ENCODE measurements around the gene CLEC10A. TPM values are rescaled to one million over a fixed set of nuclear protein-coding genes. Genes with fewer than 3 reads are reported as not detected.

The CLEC10A gene
- total RNA-seq, 6 experiments from 2014 or later = 0.77 to 2.6 (median 1.5) TPM

DNA sequence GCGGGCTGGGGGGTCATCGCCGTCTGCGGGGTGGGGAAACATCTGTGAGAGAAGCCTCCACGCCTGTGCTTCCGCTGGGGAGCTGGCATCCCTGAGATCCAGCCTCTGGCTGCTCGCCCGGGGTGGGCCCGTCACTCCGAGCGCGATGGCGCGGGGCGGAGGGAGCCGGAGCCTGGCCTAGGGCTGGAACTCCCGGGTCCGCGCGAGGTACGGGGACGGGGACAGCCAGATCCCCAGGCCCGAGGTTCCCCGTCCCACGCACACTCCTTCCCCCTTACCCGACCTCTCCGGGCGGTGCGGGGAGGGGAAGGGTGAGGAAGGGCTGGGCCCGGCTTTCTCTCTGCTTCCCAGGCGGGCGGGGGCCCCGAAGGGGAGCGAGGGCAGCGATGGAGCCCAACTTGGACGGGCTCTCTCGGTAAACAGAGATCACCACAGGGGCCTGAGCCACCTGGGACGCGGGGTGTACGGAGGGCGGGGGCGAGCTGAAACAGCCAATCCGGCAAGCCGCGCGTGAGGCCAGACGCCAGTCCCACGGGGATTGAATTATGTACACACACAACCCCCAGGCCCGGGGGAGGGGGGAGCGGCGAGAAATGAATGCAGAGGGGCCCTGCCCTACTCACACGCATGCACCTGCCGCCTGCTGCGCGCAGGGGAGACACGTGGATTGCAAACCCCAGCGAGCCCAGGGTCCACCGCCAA, 36.4 kb downstream of the CLEC10A start, which contains the start of gene SLC16A11:
TSS of gene SLC16A11 (minus strand) at position 596 of the 702 bp plus-strand sequence. CDS start at position 17, 579 bp downstream.
- intact Hi-C loops (cut with DNase I) = no loop called here
- peak within 1 kb of the TSS in 2 of 3 donors; percentile 50 to 62 for H3K27ac ChIP-seq
- peak within 1 kb of the TSS; percentile 41 to 57 (median 53) for H3K4me3 ChIP-seq
- no peaks in the 10 kb centered on the region for H3K27me3 ChIP-seq
- DNase-seq (peak; percentile 58 to 71 (median 69)), ATAC-seq (peak; percentile 8 to 32 (median 22))
- TF ChIP-seq POLR2A (IDR thresholded peaks at IDR 0.05) = peak; percentile 42
- TF ChIP-seq, protein P1, sequence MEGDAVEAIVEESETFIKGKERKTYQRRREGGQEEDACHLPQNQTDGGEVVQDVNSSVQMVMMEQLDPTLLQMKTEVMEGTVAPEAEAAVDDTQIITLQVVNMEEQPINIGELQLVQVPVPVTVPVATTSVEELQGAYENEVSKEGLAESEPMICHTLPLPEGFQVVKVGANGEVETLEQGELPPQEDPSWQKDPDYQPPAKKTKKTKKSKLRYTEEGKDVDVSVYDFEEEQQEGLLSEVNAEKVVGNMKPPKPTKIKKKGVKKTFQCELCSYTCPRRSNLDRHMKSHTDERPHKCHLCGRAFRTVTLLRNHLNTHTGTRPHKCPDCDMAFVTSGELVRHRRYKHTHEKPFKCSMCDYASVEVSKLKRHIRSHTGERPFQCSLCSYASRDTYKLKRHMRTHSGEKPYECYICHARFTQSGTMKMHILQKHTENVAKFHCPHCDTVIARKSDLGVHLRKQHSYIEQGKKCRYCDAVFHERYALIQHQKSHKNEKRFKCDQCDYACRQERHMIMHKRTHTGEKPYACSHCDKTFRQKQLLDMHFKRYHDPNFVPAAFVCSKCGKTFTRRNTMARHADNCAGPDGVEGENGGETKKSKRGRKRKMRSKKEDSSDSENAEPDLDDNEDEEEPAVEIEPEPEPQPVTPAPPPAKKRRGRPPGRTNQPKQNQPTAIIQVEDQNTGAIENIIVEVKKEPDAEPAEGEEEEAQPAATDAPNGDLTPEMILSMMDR (IDR thresholded peaks at IDR 0.05) = no peak
- no peaks in the 10 kb centered on the region for H3K9me3 ChIP-seq
- no peaks in the 10 kb centered on the region for H3K36me3 ChIP-seq
- 3% methylated on average over 11 of the region's 58 CpGs for WGBS (ENCODE audit: insufficient coverage, low coverage, low lambda C conversion rate, missing lambda C conversion rate)
- peaks cover 0 to 70% (median 32%) of the 10 kb centered on the region in 4 donors for H3K4me1 ChIP-seq

DNA sequence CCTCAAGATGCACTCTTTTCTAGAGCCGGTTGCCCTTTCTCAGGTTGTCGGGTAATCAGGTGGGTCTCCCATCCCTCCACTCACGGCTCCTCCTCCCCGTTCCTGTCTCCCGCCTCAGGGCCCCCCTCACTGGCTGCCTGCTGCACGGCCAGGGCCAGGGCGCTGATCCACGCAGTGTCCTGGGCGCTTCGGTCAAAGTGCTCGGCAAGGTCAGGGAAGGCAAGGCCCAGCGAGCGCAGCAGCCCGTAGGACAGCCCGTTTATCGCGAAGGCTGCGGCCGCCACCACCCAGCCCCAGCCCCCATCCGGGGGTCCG, 36.9 kb downstream of the CLEC10A start:
- H3K27ac ChIP-seq = peak overlapping the region in 2 of 3 donors; percentile 50 to 62
- no peaks in the 10 kb centered on the region for H3K27me3 ChIP-seq
- H3K36me3 ChIP-seq = no peaks in the 10 kb centered on the region
- no peaks in the 10 kb centered on the region for H3K9me3 ChIP-seq
- intact Hi-C loops (cut with DNase I) = no loop called here
- peak overlapping the region; percentile 41 to 57 (median 53) for H3K4me3 ChIP-seq
- WGBS (ENCODE audit: insufficient coverage, low coverage, low lambda C conversion rate, missing lambda C conversion rate) = no CpG with 5 or more reads among the region's 21 CpGs
- peaks cover 0 to 73% (median 35%) of the 10 kb centered on the region in 4 donors for H3K4me1 ChIP-seq
- ATAC-seq (peak; percentile 29 to 58 (median 55)), DNase-seq (peak in 2 of 3 donors; percentile 77 to 80)
- TF ChIP-seq, protein P1 (IDR thresholded peaks at IDR 0.05) = no peak
- TF ChIP-seq POLR2A (IDR thresholded peaks at IDR 0.05) = no peak

DNA sequence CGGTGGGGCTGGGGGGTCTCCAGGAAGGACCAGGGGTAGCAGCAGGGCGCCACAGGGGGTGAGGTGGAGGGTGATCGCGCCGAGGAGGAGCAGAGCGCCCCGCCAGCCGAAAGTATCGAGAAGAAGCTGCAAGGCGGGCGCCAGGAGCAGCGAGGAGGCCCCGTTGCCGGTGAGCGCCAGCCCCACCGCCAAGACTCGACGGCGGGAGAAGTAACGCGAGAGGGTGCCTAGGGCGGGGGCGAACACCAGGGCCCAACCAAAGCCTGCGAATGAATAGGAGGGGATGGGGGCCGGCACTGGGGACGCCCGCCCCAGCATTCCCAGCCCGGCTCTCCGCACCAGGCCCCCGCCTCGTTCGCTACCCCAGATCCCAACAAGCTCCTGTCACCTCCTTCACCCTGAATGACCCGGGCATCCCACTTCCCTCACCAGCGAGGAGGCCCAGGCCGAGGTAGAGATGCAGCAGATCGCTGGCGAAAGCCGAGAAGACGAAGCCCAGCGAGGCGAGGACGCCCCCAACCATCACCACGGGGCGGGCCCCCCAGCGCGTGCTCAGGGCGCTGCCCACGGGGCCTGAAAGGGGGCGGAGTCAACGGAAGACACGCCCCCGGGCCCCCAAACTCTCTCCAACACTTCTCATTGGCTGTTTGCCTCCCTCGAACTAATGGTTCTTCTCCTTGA, 37.4 kb downstream of the CLEC10A start:
- Histone ChIP-seq H3K27ac (peak overlapping the region in 2 of 3 donors; percentile 18 to 62), H3K4me3 (peak overlapping the region in 2 of 3 donors; percentile 53 to 57), H3K9me3 (no peaks in the 10 kb centered on the region), H3K27me3 (no peaks in the 10 kb centered on the region), H3K36me3 (no peaks in the 10 kb centered on the region), H3K4me1 (peaks cover 0 to 75% (median 37%) of the 10 kb centered on the region in 4 donors)
- intact Hi-C loops (cut with DNase I) = no loop called here
- DNase-seq (peak in 1 of 3 donors; percentile 45), ATAC-seq (peak in 3 of 4 donors; percentile 0 to 4 (median 0))
- 9% methylated on average over 16 of the region's 53 CpGs for WGBS (ENCODE audit: insufficient coverage, low coverage, low lambda C conversion rate, missing lambda C conversion rate)
- TF ChIP-seq, protein P1 (IDR thresholded peaks at IDR 0.05) = no peak
- peak; percentile 55 for TF ChIP-seq POLR2A (IDR thresholded peaks at IDR 0.05)

DNA sequence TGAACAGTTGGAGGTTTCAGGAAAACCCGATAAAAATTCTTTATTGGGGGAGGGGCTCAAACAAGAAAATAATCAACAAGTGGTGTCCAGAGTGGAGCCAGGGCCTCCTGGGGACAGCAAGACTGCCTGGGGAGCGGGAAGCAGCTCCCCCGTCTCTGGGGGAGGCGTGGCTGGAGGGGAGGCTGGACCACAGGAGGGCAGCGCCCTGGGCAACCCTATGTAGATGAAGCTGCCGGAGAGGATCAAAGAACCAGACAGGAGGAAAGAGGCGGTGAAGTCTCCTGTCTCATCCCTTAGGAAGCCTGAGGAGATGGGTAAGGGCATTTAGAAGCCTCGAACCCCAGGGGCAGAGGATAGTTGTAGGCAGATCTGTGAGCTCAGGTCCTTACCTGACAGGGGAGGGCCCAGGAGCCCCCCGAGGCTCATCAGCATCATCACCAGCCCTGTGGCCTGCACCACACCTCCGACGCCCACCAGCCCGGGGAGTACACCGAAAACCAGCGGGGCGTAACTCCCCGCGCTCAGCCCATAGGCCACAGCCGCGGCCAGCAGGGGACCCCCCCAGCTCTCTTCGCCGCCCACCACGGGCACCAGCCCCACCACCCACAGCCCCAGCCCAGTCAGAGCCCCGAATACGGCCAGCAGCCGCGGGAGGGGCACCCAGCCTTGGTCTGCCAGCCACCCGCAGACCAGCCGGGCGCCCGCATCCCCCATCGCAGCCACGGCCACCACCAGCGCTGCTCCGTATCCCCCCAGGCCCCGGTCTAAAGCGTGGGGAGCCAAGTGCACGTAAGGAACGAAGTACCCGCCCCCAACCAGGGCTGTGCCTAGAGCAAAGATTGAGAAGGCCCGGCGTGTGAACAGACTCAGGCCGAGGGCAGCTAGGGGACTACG, 38.2 kb downstream of the CLEC10A start:
- DNase-seq (peak in 1 of 3 donors; percentile 36), ATAC-seq (peak in 3 of 4 donors; percentile 0 to 1 (median 1))
- peak overlapping the region in 2 of 3 donors; percentile 6 to 18 for H3K27ac ChIP-seq
- TF ChIP-seq, protein P1 (IDR thresholded peaks at IDR 0.05) = no peak
- no peak for TF ChIP-seq POLR2A (IDR thresholded peaks at IDR 0.05)
- H3K36me3 ChIP-seq = no peaks in the 10 kb centered on the region
- intact Hi-C loops (cut with DNase I) = no loop called here
- no peaks in the 10 kb centered on the region for H3K27me3 ChIP-seq
- peaks cover 0 to 77% (median 35%) of the 10 kb centered on the region in 4 donors for H3K4me1 ChIP-seq
- H3K4me3 ChIP-seq = peak overlapping the region in 2 of 3 donors; percentile 53 to 57
- 30% methylated on average over 5 of the region's 43 CpGs for WGBS (ENCODE audit: insufficient coverage, low coverage, low lambda C conversion rate, missing lambda C conversion rate)
- H3K9me3 ChIP-seq = no peaks in the 10 kb centered on the region
